Kidney epithelial cell (primary cell): ENCODE data around the gene SLC7A5. TPM values are rescaled to one million over a fixed set of nuclear protein-coding genes. Genes with fewer than 3 reads are reported as not detected.

Experiments used
- DNase-seq: peaks from one replicate; pipeline ENCODE4 v3.0.0-alpha.2; 2010; ENCODE audit warnings: low read depth
- H3K27me3 ChIP-seq: 2 replicates; pipeline ENCODE4 v1.6.0; 2011; ENCODE audit warnings: low read length; ENCODE audit not compliant: control insufficient read depth, insufficient read depth
- H3K36me3 ChIP-seq: 2 replicates; pipeline ENCODE4 v1.5.1; 2011; ENCODE audit warnings: low read length; ENCODE audit not compliant: control insufficient read depth, insufficient read depth
- H3K4me3 ChIP-seq: 2 replicates; pipeline ENCODE4 v1.5.1; 2011; ENCODE audit warnings: low read depth, mild to moderate bottlenecking, control low read depth, low read length
- total RNA-seq: library from RNA; depleted of rRNA; stranded (reverse); fragments of >200 nt; gene quantifications from 2 replicates; pipeline ENCODE4 v1.2.3, GENCODE V29; 2015
- TF ChIP-seq, protein P1 (sequence below): IDR thresholded peaks from 2 replicates; pipeline ENCODE4 v1.5.1; 2011; ENCODE audit warnings: mild to moderate bottlenecking, moderate library complexity, low read length, control low read depth, inconsistent platforms; ENCODE audit not compliant: insufficient read depth, poor library complexity, severe bottlenecking

SLC7A5 gene
- total RNA-seq, 1 donor from 2014 or later = 308 TPM

DNA sequence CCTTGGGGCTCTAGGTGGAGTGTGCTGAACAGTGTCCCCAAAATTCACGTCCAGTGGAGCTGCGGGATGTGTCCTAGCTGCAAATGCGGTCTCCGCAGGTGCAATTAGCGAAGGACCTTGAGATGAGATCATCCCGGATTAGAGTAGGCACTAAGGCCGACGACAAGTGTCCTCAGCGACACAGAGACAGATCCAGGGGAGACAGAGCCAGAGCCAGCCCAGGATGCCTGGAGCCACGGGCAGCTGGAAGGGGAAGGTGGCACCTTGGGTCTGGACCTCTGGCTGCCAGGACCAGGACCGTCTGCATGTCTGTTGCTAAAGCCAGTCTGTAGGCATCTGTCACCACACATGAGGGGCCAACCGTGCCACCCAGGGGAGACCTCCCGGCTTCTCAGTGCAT, 24.5 kb downstream of the SLC7A5 start:
- Histone ChIP-seq H3K36me3 (no peaks in the 10 kb centered on the region), H3K27me3 (no peaks in the 10 kb centered on the region), H3K4me3 (no peak overlapping the region)
- DNase-seq = no peak
- TF ChIP-seq, protein P1, sequence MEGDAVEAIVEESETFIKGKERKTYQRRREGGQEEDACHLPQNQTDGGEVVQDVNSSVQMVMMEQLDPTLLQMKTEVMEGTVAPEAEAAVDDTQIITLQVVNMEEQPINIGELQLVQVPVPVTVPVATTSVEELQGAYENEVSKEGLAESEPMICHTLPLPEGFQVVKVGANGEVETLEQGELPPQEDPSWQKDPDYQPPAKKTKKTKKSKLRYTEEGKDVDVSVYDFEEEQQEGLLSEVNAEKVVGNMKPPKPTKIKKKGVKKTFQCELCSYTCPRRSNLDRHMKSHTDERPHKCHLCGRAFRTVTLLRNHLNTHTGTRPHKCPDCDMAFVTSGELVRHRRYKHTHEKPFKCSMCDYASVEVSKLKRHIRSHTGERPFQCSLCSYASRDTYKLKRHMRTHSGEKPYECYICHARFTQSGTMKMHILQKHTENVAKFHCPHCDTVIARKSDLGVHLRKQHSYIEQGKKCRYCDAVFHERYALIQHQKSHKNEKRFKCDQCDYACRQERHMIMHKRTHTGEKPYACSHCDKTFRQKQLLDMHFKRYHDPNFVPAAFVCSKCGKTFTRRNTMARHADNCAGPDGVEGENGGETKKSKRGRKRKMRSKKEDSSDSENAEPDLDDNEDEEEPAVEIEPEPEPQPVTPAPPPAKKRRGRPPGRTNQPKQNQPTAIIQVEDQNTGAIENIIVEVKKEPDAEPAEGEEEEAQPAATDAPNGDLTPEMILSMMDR = no peak

DNA sequence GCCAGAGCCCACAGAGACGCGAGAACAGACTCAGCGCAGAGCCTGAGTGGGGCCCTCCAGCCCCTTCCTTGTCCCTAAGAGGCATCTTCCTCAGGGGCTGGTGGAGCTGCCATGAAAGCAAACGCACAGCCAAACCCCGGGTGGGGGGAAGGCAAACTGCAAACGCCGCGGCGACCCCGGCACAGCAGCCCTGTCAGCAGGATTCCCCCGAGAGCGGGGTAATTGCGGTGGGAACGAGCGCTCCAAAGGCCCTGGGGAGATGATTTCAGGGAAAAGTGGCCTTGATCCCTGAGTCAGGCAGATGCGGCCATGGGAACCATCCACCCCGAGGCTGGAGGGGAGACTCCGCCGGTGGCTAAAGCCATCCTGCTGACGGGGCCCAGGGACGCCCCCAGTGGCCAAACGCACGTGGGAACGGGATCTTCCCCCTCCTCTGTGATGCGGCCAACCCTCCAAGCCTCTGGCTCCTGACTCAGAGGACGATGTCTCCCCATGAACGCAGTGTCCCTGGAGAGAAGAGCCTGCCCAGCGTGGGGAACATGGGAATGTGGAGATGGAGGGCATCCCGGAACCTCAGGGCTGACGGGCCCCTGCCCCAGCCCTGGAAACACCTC, 25.1 kb downstream of the SLC7A5 start:
- no peak overlapping the region for H3K4me3 ChIP-seq
- H3K36me3 ChIP-seq = peaks cover 2% of the 10 kb centered on the region
- TF ChIP-seq, protein P1 = no peak
- DNase-seq = no peak
- no peaks in the 10 kb centered on the region for H3K27me3 ChIP-seq

DNA sequence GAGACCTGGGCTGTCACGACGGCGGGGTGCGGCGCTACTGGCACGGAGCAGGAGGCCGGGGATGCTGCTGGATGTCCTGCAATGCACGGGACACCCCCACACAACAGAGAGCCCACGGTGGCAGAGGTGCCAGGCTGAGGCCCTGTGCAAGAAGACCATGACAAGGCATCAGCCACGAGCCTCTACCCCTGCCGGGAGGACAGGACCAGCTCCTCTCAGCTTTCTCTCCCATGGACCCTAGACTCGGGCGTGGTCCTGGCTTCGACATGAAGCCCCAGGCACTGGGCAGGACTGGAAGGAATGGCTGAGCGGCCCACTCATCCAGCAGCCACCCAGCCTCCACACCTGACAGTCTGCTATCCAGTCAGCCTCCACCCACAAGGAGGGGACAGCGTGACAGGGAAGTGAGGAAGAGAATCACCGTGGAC, 25.6 kb downstream of the SLC7A5 start:
- no peak overlapping the region for H3K4me3 ChIP-seq
- peaks cover 2% of the 10 kb centered on the region for H3K36me3 ChIP-seq
- no peak for DNase-seq
- no peaks in the 10 kb centered on the region for H3K27me3 ChIP-seq
- TF ChIP-seq, protein P1 = no peak

DNA sequence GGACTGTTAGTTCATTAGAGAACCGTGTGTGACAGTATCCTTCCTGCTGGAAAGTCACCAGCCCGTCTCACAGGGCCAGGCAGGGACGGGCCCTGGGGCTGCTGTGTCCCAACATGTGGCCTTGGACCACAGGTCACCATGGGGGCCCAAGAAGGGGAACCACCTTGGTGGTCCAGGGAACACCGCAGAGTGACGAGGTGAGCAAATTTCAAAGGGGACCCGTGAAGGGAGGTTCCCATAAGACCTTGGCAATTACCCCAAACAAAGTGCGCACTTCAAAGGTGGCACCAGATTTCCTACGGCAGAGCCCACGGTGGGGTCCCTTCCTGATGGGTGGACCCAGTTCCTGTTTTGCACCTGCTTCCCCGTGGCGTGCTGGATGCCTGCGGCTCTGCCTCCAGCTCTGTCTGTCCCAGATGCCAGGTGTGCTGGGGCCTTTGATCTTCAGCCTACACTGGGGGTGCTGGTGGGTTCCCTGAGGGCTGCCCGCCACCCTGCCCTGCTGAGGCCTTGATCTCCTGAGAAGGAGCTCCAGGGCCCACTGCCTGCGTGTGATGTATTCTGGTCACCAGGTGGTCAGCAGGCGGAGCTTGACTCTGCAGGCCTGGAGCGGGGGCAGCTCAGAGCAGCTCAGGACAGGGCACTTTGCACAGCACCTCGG, 27.0 kb downstream of the SLC7A5 start:
- peaks cover 2% of the 10 kb centered on the region for H3K36me3 ChIP-seq
- no peak overlapping the region for H3K4me3 ChIP-seq
- DNase-seq = no peak
- TF ChIP-seq, protein P1 = no peak
- no peaks in the 10 kb centered on the region for H3K27me3 ChIP-seq

DNA sequence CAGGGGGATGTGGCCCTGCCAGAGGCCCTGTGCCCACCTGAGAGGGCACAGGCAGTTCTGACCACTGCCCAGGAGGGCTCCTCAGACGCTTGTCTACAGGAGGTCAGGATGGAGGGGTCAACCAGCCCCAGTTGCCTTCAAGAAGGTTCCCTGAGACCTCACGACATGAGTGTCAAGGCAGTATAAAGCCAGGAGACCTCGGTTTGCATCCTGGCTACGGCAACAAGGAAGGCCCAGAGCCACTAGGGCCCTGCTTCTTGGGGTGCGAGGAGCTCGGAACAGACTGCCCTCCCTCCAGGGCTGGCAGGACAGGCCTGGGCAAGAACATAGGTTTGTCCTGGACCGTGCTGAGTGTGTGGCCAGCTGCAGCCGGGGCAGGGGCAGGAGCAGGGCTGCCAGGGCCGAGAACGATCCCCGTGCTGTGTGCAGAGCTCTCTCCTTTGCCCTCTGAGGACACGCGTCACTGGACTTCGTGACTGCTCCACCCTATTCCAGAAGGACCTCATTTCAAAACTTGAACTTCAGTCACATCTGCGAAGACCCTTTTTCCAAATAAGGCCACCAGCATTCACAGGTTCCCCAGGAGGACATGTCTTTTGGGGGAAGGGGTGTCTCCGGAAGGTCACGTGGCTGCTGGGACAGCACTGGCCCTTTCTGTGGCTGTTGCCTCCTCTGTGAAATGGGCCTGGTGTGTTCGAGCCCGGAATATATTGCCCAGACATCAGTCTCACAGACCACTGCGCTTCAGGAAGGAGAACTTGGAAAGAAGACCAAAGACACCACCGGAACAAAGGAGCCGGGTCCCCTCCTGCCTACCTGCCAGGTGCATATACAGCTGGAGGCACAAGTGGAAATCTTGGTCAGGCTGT, 27.7 kb downstream of the SLC7A5 start:
- Histone ChIP-seq H3K4me3 (no peak overlapping the region), H3K27me3 (no peaks in the 10 kb centered on the region), H3K36me3 (peaks cover 2% of the 10 kb centered on the region)
- TF ChIP-seq, protein P1 = no peak
- no peak for DNase-seq
